Neural crest cell (in vitro differentiated cells): ENCODE results near the gene LIN28A. TPM values are rescaled to one million over a fixed set of nuclear protein-coding genes. Genes with fewer than 3 reads are reported as not detected.
"Not testable (repeated sequence)": the region's sequence is repeated elsewhere in the genome, so short reads cannot be mapped to it uniquely, and the experiment has no call there.

ENCODE experiments used
- DNase-seq: peaks from one replicate; pipeline ENCODE4 v3.0.0; 2021; ENCODE audit warnings: low read depth, mixed read lengths, low spot score
- H3K27ac Mint-ChIP-seq: one replicate; pipeline ENCODE4 v1.8.0; 2021; ENCODE audit warnings: mild to moderate bottlenecking, mixed read lengths; ENCODE audit not compliant: unreplicated experiment
- H3K27me3 Mint-ChIP-seq: 2 replicates; pipeline ENCODE4 v1.8.0; 2021; ENCODE audit warnings: low read depth, mild to moderate bottlenecking, mixed read lengths
- H3K36me3 Mint-ChIP-seq: 2 replicates; pipeline ENCODE4 v1.8.0; 2021; ENCODE audit warnings: low read depth, mild to moderate bottlenecking, mixed read lengths
- H3K4me1 Mint-ChIP-seq: 2 replicates; pipeline ENCODE4 v1.8.0; 2021; ENCODE audit warnings: mixed read lengths
- H3K4me3 Mint-ChIP-seq: one replicate; pipeline ENCODE4 v1.8.0; 2021; ENCODE audit warnings: mild to moderate bottlenecking, mixed read lengths
- H3K9me3 Mint-ChIP-seq: 2 replicates; pipeline ENCODE4 v1.8.0; 2021; ENCODE audit warnings: mixed read lengths
- CTCF ChIP-seq: fragments of 200-600 bp; sonication (generic); conservative IDR thresholded peaks from 2 replicates; pipeline ENCODE4 v1.5.0; 2021; ENCODE audit warnings: antibody characterized with exemption, mild to moderate bottlenecking
- total RNA-seq: library from RNA; stranded (reverse); gene quantifications from 2 replicates; pipeline ENCODE4 v1.2.1, GENCODE V29; 2021

The LIN28A gene
- total RNA-seq, 1 donor from 2014 or later, result 445 TPM

GRCh38 chr1:26367441-26367840 lies 43.2 kb upstream of the LIN28A start:
- Mint-ChIP-seq H3K9me3 (peaks cover 4% of the 10 kb centered on the region), H3K4me1 (peaks cover 9% of the 10 kb centered on the region), H3K27ac (no peak overlapping the region), H3K4me3 (no peak overlapping the region), H3K36me3 (no peaks in the 10 kb centered on the region), H3K27me3 (peaks cover 3% of the 10 kb centered on the region)
- no peak for TF ChIP-seq CTCF
- no peak for DNase-seq

GRCh38 chr1:26368006-26368405 lies 42.6 kb upstream of the LIN28A start:
- H3K4me1 Mint-ChIP-seq, result peaks cover 9% of the 10 kb centered on the region
- DNase-seq, result no peak
- peaks cover 3% of the 10 kb centered on the region for H3K27me3 Mint-ChIP-seq
- no peak overlapping the region for H3K4me3 Mint-ChIP-seq
- H3K36me3 Mint-ChIP-seq, result no peaks in the 10 kb centered on the region
- no peak for TF ChIP-seq CTCF
- H3K27ac Mint-ChIP-seq, result peak overlapping the region; percentile 95
- peaks cover 4% of the 10 kb centered on the region for H3K9me3 Mint-ChIP-seq

- H3K36me3 Mint-ChIP-seq, result no peaks in the 10 kb centered on the region
- peaks cover 3% of the 10 kb centered on the region for H3K27me3 Mint-ChIP-seq
- no peak overlapping the region for H3K27ac Mint-ChIP-seq
- no peak for DNase-seq
- TF ChIP-seq CTCF, result no peak
- no peak overlapping the region for H3K4me3 Mint-ChIP-seq
- peaks cover 6% of the 10 kb centered on the region for H3K4me1 Mint-ChIP-seq
- H3K9me3 Mint-ChIP-seq, result peaks cover 4% of the 10 kb centered on the region
Measured at GRCh38 chr1:26368486-26368885, 42.1 kb upstream of the LIN28A start.

- H3K27ac Mint-ChIP-seq, result peak overlapping the region; percentile 68
- no peak overlapping the region for H3K4me3 Mint-ChIP-seq
- peaks cover 22% of the 10 kb centered on the region for H3K4me1 Mint-ChIP-seq
- DNase-seq, result no peak
- H3K27me3 Mint-ChIP-seq, result no peaks in the 10 kb centered on the region
- peaks cover 4% of the 10 kb centered on the region for H3K9me3 Mint-ChIP-seq
- H3K36me3 Mint-ChIP-seq, result no peaks in the 10 kb centered on the region
- no peak for TF ChIP-seq CTCF
Measured at GRCh38 chr1:26370591-26371382, 39.8 kb upstream of the LIN28A start.

GRCh38 chr1:26372039-26372438 lies 38.6 kb upstream of the LIN28A start:
- H3K27me3 Mint-ChIP-seq, result no peaks in the 10 kb centered on the region

GRCh38 chr1:26372611-26373010 lies 38.0 kb upstream of the LIN28A start, which contains the start of gene ZNF683:
TSS of gene ZNF683 (minus strand) at chr1:26372750. CDS start at chr1:26368571, 4,179 bp downstream.
- H3K27me3 Mint-ChIP-seq, H3K36me3 Mint-ChIP-seq, DNase-seq, H3K4me3 Mint-ChIP-seq, H3K9me3 Mint-ChIP-seq: not testable (repeated sequence)
- Mint-ChIP-seq H3K4me1 (peaks cover 28% of the 10 kb centered on the region), H3K27ac (peak within 1 kb of the TSS; percentile 3)

More at GRCh38 chr1:26372039-26372438, 38.6 kb upstream of the LIN28A start:
- TF ChIP-seq CTCF, result no peak
- no peak for DNase-seq
- Mint-ChIP-seq H3K4me3 (no peak overlapping the region), H3K9me3 (peaks cover 4% of the 10 kb centered on the region), H3K36me3 (no peaks in the 10 kb centered on the region), H3K4me1 (peaks cover 28% of the 10 kb centered on the region), H3K27ac (no peak overlapping the region)
